ENCODE measurements around the gene BPIFA3.
"Not testable (repeated sequence)": the region's sequence is repeated elsewhere in the genome, so short reads cannot be mapped to it uniquely, and the experiment has no call there.

Gene BPIFA3

DNA sequence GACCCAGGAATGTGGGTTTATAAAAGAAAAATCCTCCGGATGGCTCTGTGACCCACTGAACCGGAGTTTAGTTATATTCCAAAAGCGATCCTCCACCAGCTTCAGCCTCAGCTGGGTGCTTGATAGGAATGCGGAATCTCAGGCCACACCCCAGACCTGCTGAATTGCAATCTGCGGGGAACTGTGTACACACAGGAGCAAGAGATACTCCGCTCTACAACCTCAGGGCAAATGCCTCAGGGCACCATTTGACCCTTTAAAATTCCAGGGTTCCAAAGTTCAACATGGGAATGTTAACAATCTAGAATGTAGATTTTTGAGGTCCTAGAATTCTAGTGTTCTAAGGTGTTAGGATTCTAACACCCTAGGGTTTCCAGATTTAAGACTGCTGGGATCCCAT, 38.4 kb upstream of the BPIFA3 start:
- TF ChIP-seq, protein P1, sequence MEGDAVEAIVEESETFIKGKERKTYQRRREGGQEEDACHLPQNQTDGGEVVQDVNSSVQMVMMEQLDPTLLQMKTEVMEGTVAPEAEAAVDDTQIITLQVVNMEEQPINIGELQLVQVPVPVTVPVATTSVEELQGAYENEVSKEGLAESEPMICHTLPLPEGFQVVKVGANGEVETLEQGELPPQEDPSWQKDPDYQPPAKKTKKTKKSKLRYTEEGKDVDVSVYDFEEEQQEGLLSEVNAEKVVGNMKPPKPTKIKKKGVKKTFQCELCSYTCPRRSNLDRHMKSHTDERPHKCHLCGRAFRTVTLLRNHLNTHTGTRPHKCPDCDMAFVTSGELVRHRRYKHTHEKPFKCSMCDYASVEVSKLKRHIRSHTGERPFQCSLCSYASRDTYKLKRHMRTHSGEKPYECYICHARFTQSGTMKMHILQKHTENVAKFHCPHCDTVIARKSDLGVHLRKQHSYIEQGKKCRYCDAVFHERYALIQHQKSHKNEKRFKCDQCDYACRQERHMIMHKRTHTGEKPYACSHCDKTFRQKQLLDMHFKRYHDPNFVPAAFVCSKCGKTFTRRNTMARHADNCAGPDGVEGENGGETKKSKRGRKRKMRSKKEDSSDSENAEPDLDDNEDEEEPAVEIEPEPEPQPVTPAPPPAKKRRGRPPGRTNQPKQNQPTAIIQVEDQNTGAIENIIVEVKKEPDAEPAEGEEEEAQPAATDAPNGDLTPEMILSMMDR (IDR thresholded peaks at IDR 0.05; ENCODE audit: extremely low read depth, missing control alignments), result no peak
- no peak for DNase-seq (ENCODE audit: low spot score)

DNA sequence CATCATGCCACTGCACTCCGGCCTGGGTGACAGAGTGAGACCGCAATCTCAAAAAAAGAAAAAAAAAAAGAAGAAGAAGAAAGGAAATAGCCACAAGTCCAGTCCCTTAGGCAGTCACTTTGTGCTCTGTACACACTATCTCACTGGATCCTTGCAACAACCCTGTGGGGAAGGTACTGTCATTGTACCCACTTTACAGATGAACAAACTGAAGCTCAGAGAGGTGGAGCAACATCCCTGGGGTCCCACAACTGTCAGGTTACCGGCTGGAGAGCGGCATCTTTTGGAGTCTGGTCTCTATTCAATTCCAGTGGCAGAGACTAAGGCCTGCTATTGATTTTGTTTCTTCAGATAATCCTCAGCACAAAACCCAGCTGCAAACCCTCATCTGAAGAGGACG, 37.0 kb upstream of the BPIFA3 start:
- DNase-seq (ENCODE audit: low spot score), result no peak
- TF ChIP-seq, protein P1 (IDR thresholded peaks at IDR 0.05; ENCODE audit: extremely low read depth, missing control alignments), result no peak

DNA sequence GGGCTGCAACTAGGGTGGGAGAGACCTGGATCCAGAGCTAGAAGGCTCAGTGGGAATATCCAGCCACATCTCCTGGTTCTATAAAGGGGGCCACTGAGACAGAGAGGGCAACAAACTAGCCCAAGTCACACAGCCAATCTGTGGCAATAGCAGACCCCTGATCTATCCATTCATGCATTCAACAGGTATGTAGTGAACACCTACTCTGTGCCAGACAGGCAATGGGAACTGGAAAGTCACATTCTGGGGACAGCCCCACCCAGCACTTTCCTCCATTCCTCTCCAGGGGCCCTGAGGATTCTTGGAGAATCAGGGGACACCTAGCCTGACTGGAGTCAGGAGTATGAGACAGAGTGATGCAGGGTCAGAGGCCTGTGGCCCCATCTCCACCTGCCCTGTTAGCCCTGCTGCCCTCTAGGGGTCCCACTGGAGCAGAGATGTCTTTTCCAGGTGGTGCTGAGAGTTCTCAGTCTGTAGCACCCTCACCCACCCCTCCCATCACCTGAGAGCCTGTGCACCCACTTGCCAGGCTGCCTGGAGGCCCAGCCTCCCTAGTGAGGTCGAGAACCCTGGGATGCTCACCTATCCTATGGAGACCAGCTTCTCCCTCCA, 35.6 kb upstream of the BPIFA3 start:
- DNase-seq (ENCODE audit: low spot score), result no peak

DNA sequence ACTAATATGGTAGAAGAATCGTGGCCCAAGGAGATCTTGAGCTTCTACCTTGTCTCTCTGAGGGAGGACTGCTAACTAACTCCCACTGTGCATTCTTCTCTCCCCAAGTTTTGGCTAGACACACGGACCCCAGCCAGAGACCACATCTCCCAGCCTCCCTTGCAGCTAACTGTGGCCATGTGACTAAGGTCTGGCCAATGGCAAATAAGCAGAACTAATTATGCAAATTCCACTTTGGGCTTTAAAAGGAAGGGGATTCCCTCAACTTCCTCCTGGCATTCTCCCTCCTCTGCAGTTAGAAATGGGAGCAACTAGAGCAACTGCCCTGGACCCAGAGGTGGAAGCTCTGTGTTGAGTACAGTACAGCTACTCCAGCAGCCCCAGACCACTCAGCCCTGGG, 33.8 kb upstream of the BPIFA3 start:
- TF ChIP-seq, protein P1 (IDR thresholded peaks at IDR 0.05; ENCODE audit: extremely low read depth, missing control alignments), result no peak
- DNase-seq (ENCODE audit: low spot score), result no peak

More for the DNA sequence above, 35.6 kb upstream of the BPIFA3 start:
- TF ChIP-seq, protein P1 (IDR thresholded peaks at IDR 0.05; ENCODE audit: extremely low read depth, missing control alignments), result no peak

DNA sequence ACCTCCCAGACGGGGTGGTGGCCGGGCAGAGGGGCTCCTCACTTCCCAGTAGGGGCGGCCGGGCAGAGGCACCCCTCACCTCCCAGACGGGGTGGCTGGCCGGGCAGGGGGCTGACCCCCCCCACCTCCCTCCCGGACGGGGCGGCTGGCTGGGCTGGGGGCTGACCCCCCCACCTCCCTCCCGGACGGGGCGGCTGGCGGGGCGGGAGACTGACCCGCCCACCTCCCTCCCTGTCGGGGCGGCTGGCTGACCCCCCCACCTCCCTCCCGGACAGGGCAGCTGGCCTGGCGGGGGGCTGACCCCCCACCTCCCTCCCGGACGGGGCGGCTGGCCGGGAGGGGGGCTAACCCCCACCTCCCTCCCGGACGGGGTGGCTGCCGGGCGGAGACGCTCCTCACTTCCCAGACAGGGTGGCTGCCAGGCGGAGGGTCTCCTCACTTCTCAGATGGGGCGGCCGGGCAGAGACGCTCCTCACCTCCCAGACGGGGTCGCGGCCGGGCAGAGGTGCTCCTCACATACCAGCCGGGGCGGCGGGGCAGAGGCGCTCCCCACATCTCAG, 32.0 kb upstream of the BPIFA3 start:
- not testable (repeated sequence) for DNase-seq (ENCODE audit: low spot score)

DNA sequence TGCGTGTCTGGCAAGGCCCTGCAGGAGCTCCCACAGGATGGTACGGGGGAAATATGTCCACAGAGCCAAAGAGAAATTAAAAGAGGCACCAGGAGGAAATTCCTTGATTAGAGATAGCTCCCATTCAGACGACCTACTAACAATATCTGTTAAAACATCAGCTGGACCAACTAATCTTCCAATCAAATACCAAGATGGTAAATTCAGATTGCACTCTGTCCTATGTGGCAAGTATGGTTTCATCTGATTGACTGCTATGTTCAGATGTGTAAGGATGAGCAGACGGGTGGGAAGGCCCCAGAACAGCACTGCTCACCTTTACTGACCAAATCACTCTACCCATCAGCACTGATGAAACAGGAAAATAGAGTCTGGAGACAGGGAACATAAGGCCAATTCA, 29.7 kb upstream of the BPIFA3 start:
- TF ChIP-seq, protein P1 (IDR thresholded peaks at IDR 0.05; ENCODE audit: extremely low read depth, missing control alignments), result no peak
- DNase-seq (ENCODE audit: low spot score), result no peak

DNA sequence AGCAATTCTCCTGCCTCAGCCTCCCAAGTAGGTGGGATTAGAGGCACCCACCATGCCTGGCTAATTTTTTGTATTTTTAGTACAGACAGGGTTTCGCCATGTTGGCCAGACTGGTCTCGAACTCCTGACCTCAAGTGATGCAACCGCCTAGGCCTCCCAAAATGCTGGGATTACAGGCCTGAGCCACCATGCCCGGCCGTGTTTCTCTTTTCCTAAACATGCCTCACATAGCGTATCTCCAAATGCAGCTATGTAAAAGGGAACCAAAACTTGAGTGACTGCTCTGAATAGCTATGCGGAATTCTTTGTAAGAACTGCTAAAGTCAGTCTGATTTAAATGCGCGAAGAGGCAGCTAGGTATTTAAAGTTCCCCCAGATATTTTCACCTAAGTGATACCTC, 28.7 kb upstream of the BPIFA3 start:
- TF ChIP-seq, protein P1 (IDR thresholded peaks at IDR 0.05; ENCODE audit: extremely low read depth, missing control alignments), result no peak
- DNase-seq (ENCODE audit: low spot score), result no peak

DNA sequence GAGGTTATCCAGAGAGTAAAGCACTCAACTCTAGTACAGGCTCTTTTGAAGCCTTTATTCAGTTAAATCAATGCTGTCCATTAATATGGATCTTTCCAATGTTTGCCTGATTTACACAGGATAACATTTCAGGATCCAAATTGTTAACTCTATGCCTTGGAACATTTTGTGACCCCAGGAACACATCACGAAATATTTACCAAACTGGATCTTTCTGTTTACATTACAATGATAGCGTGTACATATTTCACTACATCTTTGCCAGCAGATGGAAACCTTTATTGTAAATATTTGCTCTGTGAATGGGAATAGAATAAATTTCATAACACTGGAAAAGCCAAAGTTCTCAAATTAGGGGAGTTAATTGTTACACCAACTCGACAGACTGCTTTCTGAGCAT, 25.7 kb upstream of the BPIFA3 start:
- no peak for DNase-seq (ENCODE audit: low spot score)
- TF ChIP-seq, protein P1 (IDR thresholded peaks at IDR 0.05; ENCODE audit: extremely low read depth, missing control alignments), result no peak
